Left colon (tissue), 2 donors: ENCODE data around the gene THRA. TPM values are rescaled to one million over a fixed set of nuclear protein-coding genes. Genes with fewer than 3 reads are reported as not detected.

Source experiments
- ATAC-seq: fragments of 200-7000 bp; cut with Tn5 transposase; one replicate; pipeline ENCODE4 v1.9.1; 2020; ENCODE audit warnings: mild to moderate bottlenecking, moderate library complexity
- DNase-seq, 2 donors: peaks; one replicate each; pipeline ENCODE4 v3.0.0-alpha.2; 2020
- intact Hi-C, 2 donors: fragments of 100-400 bp; cut with DNase I in 1 of 2; cut with micrococcal nuclease in 1 of 2; formaldehyde crosslinking; loops; one replicate each; pipeline versions ENCODE4 v1.11.2 to v1.14.0; 2022; cut with DNase I, micrococcal nuclease
- total RNA-seq, 2 donors: library from RNA; stranded (reverse); fragmentation: NEBNext Ultra II Directional; extraction: Animal tissue kit (Norgen Biotek cat#: 25700); gene quantifications; one replicate each; pipeline ENCODE4 v1.2.1, GENCODE V29; 2021
- donor health status: DM: no; HTN: no; CAD: no.
- donor health status: DM: yes; HTN: yes; CAD: no.

Gene THRA
- total RNA-seq, 2 donors from 2014 or later = 48.4 to 56.3 TPM

DNA sequence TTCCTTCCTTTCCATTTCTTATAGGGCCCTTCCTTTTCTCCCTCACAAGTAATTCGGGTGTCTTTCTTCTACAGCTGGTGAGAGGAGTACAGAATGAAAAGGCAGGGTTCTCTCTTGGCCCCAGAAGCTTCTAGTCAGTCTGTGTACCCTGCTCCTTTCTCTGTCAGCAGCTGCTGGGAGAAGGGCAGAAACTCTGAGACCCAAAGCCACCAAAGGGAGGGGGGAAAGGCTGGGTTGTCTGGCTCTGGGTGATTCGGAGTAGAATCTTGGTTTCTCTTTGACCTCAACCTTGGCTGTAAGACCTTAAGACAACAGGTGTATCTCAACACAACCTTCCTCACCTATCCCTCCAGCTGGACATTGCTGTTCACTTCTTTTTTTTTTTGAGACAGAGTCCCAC is 40.9 kb downstream of the THRA start:
- DNase-seq = no peak

DNA sequence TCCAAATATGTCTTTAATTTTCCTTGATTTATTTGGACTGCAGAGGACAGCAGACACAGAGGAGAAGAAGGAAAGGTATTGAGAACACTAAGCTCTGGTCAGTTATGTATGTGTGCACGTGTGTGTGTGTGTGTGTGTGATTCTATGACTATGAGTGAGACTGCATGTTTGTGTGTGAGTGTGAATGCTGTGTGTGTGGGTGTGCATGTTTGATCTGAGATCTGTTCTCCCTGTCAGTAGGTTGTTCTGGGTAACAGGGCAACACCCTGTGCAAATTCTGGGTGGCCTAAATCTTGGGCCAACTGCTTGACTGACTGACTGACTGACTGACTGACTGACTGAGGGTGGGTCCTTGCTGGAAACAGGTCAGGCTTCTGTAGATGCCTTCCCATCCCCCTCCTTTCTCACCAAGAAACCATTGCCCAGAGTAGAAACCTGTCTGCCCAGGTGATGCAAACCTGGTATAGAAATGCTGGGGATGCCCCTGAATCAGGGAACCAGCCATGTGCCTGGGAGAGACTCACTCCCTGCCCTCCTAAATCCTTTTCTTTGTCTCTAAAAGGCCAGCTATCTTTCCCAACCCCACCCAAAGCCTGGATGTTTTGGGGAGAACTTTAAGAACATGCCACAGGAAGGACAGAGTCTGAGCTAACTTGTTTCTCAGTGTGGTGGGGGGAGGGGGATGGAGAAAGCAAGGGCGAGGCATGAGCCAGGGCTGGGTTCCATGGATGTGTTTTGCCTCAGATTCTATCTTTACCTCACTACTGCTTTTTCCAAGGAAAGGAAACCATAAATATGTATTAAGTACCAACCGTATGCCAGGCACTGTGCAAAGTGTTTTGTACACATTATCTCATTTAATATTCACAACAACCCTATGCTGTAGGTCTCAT is 42.1 kb downstream of the THRA start:
- ATAC-seq (no peak), DNase-seq (peak in 1 of 2 donors; percentile 28)
- intact Hi-C loops = loop anchor here in 1 of 2 donors (5.0 kb wide), 1 partner anchor 38 kb away; no protein-coding TSS in a partner anchor

More for the DNA sequence above, 40.9 kb downstream of the THRA start:
- no peak for ATAC-seq
- intact Hi-C loops = no loop called here

DNA sequence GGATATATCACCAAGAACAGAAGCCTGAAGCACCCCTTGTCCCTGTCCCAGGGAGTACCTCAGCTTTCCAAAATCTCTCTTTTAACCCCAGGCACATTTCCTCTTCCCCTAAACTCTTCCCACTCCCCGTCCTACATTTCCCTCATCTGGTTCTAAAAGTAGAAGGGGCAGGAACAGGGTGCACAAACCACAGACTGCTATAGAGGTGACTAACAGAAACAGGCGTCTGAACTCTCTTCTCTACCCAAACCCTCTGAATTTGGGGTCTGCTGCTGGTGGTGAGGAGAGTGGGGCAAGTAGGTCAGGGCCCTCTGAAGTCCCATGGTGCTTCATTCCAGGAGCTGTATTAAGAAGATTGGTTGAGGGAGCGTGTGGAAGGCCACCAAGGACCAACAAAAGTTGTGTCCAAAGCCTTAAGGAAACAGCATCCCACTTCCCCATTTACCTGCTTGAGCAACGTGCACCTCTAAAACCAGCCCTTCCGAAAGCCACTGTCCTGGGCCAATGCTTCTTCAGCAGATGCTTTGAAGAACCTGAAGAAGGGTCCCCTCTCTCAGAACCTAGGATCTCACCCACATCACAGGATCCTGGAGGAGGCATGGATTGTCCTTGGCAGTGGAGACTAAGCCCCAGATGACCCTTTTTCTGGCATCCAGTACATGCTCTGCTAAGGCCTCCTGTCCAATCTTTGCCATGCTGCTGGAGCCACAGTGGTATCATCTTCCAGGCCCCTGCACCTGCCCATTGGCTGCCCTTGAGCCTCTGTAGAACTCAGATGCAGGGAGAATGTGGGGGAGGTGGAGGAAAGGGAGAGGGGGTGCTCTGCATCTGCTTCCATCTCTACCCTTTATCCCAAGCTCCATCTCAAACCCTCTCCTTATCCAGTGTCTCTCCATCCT is 43.3 kb downstream of the THRA start:
- intact Hi-C loops = loop anchor here in 1 of 2 donors (5.0 kb wide), 1 partner anchor 39 kb away; no protein-coding TSS in a partner anchor
- DNase-seq = no peak
- ATAC-seq = no peak

DNA sequence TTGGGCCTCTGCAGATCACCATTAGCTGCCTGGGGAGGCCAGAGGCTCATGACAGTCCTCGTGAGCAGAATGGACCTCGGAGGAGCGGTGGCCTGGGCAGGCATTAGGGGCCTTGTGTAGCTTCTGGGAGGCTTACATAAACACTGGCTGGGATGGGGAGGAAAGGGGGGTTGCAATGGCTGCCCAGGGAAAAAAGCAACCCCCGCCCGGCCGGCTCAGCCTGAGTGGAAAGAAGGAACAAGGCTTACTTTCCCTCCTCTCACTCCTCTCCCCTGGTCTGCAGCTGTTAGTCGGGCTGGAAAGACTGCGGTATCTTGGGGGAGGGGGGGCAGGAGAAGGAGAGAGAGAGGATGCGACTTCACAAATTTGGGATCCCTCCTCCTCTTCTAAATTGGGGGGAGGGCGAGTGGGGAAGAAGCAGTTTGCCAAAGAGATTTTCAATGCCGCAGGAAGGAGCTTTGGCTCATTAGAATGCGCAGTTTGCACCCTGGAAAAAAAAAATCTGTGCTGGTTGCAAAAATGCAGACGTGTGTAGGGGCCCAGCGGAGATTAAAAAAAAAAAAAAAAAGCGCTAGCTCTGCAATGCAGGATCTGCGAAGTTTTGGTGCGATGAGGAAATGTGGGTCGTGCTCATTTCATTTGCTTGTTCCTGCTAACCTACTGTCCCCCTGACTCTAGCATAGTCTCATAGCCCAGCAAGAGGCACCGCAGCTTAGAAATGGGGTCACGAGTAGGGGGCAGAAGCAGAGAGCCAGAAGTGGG is 44.2 kb downstream of the THRA start:
- no peak for ATAC-seq
- intact Hi-C loops = loop anchor here in 1 of 2 donors (5.0 kb wide), 1 partner anchor 40 kb away; no protein-coding TSS in a partner anchor
- peak in 1 of 2 donors; percentile 33 for DNase-seq

DNA sequence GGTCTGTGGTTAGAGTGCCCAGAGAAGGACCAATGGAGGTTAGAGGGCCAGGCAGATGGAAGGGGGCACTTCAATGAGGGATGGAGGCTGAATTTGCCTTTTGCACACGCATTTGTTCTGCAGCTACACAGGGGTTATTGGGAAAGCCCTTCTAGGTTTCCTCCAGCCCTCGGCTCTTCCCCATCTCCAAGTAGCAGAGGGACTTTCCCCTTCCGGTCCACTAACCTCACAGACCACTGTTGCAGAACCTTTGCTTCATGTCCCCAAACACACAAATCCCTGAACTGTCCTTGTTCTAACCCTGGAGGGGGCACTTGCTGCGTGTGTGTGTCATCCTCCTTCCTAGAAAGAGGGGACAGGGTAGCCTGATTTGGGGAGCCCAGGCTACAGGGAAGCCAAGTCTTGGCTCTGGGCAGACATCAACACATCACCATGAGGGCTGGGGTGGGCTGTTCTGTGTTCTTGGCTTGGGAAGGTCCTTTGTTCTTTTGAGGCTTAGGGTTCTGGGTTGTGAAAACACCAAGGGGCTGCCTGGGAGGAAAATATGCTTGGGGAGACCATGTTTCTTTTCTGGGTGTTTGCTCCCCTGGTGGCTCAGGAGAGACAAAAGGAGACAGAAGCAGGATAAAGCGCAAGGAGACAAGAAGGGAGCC is 44.9 kb downstream of the THRA start:
- intact Hi-C loops = loop anchor here in 1 of 2 donors (5.0 kb wide), 1 partner anchor 40 kb away; no protein-coding TSS in a partner anchor
- DNase-seq (peak; percentile 22 to 45), ATAC-seq (no peak)

DNA sequence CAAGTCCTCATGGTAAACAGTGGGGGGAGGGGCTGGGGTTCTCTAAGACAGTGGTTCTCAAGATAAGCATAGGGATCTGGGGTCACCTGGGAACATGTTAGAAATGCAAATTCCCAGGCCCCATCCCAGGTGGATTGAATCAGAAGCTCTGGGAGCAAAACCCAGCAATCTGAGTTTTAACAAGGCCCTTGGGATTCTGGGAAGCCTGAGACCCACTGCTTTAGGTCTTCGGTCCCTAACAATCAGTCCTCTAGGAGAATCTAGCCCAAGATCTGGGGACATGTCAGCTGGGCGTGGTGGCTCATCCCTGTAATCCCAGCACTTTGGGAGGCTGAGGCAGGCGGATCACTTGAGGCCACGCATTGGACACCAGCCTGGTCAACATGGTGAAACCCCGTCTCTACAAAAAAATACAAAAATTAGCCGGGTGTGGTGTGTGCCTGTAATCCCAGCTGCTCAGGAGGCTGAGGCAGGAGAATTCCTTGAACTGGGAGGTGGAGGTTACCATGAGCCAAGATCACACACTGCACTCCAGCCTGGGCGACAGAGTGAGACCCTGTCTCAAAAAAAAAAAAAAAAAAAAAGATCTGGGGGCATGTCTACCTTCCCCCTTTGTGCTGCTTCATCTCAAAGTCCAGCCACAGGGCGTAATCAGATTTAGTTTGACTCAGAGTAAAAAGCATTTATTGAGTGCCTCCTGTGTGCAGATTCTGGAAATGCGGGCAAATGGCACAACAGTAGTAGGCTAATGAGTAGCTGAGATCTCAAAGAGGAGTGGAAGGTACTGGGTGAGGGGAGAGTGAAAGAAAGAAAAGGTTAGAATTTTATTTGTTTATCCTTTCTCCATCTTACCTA is 46.4 kb downstream of the THRA start:
- ATAC-seq = no peak
- peak; percentile 36 to 41 for DNase-seq
- intact Hi-C loops = loop anchor here in 1 of 2 donors (5.0 kb wide), 1 partner anchor 42 kb away; no protein-coding TSS in a partner anchor

DNA sequence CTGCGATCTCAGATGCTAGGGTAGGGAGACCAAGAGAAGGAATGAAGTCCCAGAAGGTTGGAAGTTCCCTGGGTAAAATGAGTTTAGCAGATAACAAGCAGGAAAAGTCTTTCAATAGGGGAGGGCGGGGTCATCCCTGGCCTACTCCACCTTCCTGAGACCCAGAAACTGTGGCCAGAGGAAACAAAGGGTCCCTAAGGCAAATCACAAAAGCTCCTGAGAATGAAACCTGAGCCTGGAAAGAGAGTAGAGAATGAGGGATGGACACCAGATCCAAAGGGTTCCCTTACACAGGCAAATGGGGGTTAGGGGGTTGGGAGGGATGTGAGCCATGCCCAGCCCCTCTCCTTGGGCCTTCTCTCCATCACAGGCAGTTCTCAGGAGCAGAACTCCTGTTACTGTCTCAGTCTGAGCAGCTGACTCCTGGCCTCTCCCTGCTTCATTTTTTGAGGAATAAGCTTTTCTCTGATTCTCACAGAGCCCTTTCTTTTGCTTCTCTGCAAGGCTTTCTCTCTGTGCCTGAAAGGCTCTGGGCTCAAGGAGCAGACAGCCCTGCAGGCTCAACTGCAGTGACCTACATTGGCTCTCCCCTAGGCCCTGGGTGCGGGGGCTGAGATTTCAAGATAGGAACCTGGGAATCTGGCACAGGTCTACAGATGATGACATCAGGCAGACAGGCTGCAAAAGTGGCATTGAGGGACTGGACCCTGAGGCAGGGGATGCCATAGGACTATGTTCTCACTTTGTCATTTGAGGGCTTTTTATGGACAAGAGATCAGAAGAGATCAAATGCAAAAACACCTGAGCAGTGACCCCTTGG is 47.5 kb downstream of the THRA start:
- DNase-seq (peak; percentile 23 to 33), ATAC-seq (no peak)
- intact Hi-C loops = no loop called here

DNA sequence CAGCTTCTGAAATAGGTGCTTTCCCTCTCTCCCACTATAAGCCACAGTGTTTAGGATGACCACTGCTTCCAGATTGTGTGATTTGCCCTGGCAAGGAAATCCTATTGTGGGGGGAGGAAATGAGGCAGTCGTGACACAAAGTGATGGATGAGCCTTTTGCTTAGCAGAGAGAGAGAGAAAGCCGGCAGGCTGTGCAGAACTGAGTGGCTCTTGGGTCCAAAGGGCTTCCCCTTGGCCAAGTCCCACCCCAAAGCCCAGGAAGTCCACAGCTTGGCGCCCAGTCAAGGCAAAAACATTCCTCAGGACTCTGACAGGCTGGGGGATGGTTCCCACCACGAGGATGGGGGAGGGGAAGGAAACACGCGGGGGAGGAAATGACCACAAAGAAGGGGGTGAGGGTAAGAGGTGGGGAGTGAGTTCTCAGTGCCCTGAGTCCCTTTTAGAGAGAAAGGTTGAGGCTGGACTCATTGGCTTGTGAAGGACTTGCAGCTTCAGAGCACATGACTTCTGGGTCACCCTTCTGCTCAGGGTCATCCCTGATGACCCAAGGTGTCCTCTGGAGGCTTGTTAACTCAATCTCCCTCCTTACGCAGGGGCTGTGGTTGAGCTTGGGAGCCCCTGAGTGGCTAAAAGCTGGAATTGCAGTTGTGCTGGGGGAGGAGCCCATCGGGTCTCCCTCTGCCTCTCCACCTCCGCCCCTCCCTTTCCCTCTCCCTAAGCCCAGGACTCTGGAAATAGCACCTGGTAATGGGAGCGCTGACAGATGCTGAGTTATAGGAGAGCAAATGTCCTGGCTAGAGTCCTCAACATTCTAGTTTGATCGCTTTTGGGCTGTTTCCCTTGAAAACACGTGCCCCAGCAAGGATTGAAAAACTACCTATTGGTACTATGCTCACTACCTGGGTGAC is 48.7 kb downstream of the THRA start:
- ATAC-seq (peak; percentile 65), DNase-seq (peak; percentile 88 to 95)
- intact Hi-C loops = loop anchor here in 1 of 2 donors (2.0 kb wide), 1 partner anchor 57 kb away; no protein-coding TSS in a partner anchor

DNA sequence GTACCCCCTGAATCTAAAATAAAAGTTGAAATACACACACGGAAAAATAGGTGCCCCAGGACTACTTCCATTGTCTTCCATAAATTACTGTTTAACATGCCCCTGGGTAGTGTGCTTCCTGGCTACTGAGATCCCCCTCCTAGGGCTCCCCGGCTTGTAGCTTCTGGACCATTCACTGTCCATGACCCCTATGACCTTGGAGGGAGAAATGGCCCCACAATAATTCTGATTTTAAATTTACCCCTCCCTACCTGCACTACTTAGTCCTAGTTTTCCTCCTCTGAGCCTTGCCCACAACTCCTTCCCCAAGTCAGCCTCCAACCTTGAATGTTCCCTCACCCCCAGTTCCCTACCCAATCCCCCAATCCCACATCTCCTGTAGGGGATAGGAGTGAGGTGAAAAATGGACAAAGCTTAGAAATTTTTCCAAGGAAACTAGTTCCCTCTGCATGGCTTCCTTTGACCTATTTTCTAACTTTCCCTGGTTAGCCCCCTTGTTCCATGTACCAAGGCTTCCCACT is 49.5 kb downstream of the THRA start:
- ATAC-seq (no peak), DNase-seq (no peak)
- intact Hi-C loops = loop anchor here in 1 of 2 donors (2.0 kb wide), 1 partner anchor 57 kb away; no protein-coding TSS in a partner anchor

DNA sequence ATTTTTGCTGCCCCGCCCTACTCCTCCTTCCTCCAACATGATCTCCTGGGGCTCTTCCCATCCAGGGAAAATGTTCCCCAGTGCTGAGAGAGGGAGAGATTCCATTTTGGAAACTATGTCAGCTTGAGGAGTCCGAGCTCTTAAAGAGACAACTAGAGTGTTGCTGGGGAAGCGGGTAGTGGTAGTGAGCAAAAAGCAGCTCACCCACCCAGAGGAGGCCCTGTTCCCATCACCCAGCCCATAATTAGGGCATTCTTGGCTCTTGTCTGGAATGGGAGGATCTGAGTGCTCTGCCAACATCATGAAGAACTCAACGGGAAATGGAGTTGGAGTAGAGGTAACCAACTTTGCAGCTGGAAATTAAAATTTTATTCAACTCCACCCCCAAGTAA is 49.9 kb downstream of the THRA start:
- intact Hi-C loops = loop anchor here in 1 of 2 donors (2.0 kb wide), 1 partner anchor 56 kb away; no protein-coding TSS in a partner anchor
- DNase-seq = peak; percentile 20 to 26
- no peak for ATAC-seq

DNA sequence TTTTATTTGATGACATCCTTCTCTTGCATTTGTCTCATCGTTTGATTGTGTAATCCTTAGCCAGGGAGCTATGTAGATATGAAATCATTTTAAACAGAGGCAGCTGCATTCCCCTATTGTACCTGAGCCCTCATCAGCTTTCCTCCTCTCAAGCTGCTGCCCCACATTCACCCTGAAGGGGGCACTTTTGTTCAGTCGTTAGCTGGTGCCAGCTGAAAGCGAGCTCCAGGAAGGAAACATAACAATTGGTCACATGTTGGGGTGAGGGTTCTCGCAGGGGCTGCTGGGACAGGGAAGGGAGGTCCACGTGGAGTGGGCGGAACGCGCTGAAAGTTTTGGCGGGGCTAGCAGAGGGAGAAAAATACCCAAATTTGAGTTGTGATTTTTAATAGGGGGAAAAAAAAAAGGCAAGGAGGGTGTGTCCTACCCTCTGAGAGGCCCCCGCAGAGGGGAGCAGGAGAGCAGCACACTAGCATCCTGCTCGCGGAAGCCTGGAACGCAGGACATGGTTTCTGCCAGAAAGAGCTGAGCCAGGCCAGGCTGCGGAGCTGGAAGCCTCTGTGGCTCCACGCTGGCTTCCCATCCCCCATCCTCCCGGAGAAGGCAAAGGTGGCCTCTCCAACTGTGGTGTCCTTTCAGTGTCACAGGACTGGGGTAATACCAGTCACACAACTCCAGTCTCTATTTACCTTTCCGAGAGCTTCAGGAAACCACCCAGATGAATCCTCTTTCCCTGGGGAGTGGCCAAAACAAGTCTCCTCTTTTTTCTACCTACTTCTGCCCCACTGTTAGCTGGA is 50.5 kb downstream of the THRA start:
- intact Hi-C loops = loop anchor here in 1 of 2 donors (2.0 kb wide), 1 partner anchor 55 kb away; no protein-coding TSS in a partner anchor
- ATAC-seq (peak; percentile 69), DNase-seq (peak; percentile 95 to 96)

DNA sequence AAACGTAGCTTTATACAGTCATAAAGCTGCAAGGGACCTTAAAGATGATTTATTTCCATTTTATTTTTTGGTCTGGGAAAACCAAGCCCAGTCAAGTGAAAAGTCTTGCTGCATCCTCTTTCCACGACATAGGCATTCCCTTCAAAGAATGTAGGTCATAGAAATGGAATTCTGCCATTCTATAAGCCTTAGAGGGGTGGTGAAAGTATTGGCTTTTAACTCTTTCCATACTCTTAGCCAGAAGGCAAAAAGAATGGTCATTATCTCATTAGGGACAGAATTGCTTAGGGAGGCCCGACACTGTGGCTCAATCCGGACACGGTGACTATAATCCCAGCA is 51.1 kb downstream of the THRA start:
- intact Hi-C loops = loop anchor here in 1 of 2 donors (2.0 kb wide), 1 partner anchor 55 kb away; no protein-coding TSS in a partner anchor
- no peak for ATAC-seq
- no peak for DNase-seq

DNA sequence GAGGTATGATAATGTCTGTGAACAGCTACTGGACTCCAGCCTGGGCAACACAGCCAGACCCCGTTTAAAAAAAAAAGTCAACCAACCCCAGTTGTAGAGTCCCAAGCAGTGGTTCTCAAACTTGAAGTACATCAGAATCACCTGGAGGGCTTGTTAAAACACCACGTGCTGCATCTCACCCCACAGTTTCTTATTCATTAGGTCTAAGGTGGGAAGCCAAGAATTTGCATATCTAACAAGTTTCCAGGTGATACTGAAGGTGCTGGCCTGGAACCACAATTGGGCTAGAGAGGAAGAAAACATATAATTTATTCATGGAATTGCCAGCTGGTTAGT is 52.3 kb downstream of the THRA start:
- intact Hi-C loops = no loop called here
- no peak for ATAC-seq
- DNase-seq = no peak
